CD8-positive, alpha-beta memory T cell (primary cell): Measurements from ENCODE around the gene COL1A2. TPM values are rescaled to one million over a fixed set of nuclear protein-coding genes. Genes with fewer than 3 reads are reported as not detected.

Experiments used
- CTCF ChIA-PET: fragments of 350-600 bp; sonication (Branson Sonifier 250); formaldehyde crosslinking; loops from one replicate; lab custom pipeline; 2021; ENCODE audit warnings: antibody characterized with exemption; lab: Charles Lee
- POLR2A ChIA-PET: fragments of 350-600 bp; sonication (Branson Sonifier 250); formaldehyde crosslinking; loops from one replicate; lab custom pipeline; 2021; ENCODE audit warnings: antibody characterized with exemption; lab: Charles Lee
- DNase-seq, 5 donors: peaks; one replicate each; pipeline versions ENCODE4 v3.0.0 to v3.0.0-alpha.2; 2020 to 2022; ENCODE audit warnings: mixed read lengths in 1 of 5
- H3K27ac ChIP-seq: one replicate; pipeline ENCODE4 v1.7.0; 2013; ENCODE audit warnings: low read depth, mild to moderate bottlenecking, low read length, moderate library complexity
- H3K27me3 ChIP-seq: 2 replicates; pipeline ENCODE4 v1.7.0; 2013; ENCODE audit warnings: low read length, mild to moderate bottlenecking; ENCODE audit not compliant: insufficient read depth, poor library complexity, severe bottlenecking
- H3K36me3 ChIP-seq: 2 replicates; pipeline ENCODE4 v1.7.0; 2013; ENCODE audit warnings: mild to moderate bottlenecking, low read length, moderate library complexity; ENCODE audit not compliant: insufficient read depth
- H3K4me1 ChIP-seq: 2 replicates; pipeline ENCODE4 v1.7.0; 2013; ENCODE audit warnings: mild to moderate bottlenecking, low read length, moderate library complexity; ENCODE audit not compliant: insufficient read depth
- H3K4me3 ChIP-seq: 2 replicates; pipeline ENCODE4 v1.7.0; 2013; ENCODE audit warnings: mild to moderate bottlenecking, low read length
- H3K9me3 ChIP-seq: 2 replicates; pipeline ENCODE4 v1.7.0; 2013; ENCODE audit warnings: mild to moderate bottlenecking, low read length
- H3K27ac Mint-ChIP-seq, 8 donors: one replicate each; pipeline ENCODE4 v1.8.0; 2020 to 2021; ENCODE audit warnings: mixed read lengths in 8 of 8, mild to moderate bottlenecking in 6 of 8, inconsistent platforms in 3 of 8, moderate library complexity in 3 of 8
- H3K27me3 Mint-ChIP-seq, 2 donors: one replicate each; pipeline ENCODE4 v1.8.0; 2020 to 2021; ENCODE audit warnings: mixed read lengths in 2 of 2, mild to moderate bottlenecking in 1 of 2, moderate library complexity in 1 of 2
- H3K36me3 Mint-ChIP-seq, 3 donors: one replicate each; pipeline ENCODE4 v1.8.0; 2020 to 2021; ENCODE audit warnings: mixed read lengths in 3 of 3, inconsistent platforms in 1 of 3, mild to moderate bottlenecking in 1 of 3
- H3K4me1 Mint-ChIP-seq, 3 donors: one replicate each; pipeline ENCODE4 v1.8.0; 2020 to 2021; ENCODE audit warnings: mixed read lengths in 3 of 3, inconsistent platforms in 1 of 3, mild to moderate bottlenecking in 1 of 3
- H3K4me3 Mint-ChIP-seq, 7 donors: one replicate each; pipeline ENCODE4 v1.8.0; 2020 to 2021; ENCODE audit warnings: mixed read lengths in 7 of 7, mild to moderate bottlenecking in 6 of 7, moderate library complexity in 4 of 7, inconsistent platforms in 2 of 7
- H3K9me3 Mint-ChIP-seq, 5 donors: one replicate each; pipeline ENCODE4 v1.8.0; 2020 to 2022; ENCODE audit warnings: mixed read lengths in 5 of 5, mild to moderate bottlenecking in 3 of 5, moderate library complexity in 2 of 5, inconsistent platforms in 1 of 5
- polyA plus RNA-seq: library from polyadenylated mRNA; unstranded; fragments of 300-500 nt; fragmentation: Illumina TruSeq; gene quantifications from one replicate; pipeline ENCODE4 v1.2.3, GENCODE V29; 2021
- total RNA-seq, 2 experiments: library from RNA; stranded (reverse); gene quantifications; one replicate each; pipeline ENCODE4 v1.2.3, GENCODE V29; 2021

The COL1A2 gene
- total and polyA plus RNA-seq, 3 experiments from 2014 or later, result 0.09 to 0.18 TPM; not detected in 1

GRCh38 chr7:94423863-94424735, 29.4 kb downstream of the COL1A2 start:
- Histone ChIP-seq H3K27ac (no peak overlapping the region), H3K36me3 (no peaks in the 10 kb centered on the region), H3K4me1 (no peaks in the 10 kb centered on the region), H3K4me3 (no peak overlapping the region), H3K27me3 (no peaks in the 10 kb centered on the region), H3K9me3 (no peaks in the 10 kb centered on the region)
- Mint-ChIP-seq H3K4me3 (no peak overlapping the region), H3K9me3 (no peaks in the 10 kb centered on the region), H3K27ac (no peak overlapping the region), H3K36me3 (peaks cover 0 to 2% (median 0%) of the 10 kb centered on the region in 3 donors), H3K4me1 (no peaks in the 10 kb centered on the region), H3K27me3 (peaks cover 10 to 27% of the 10 kb centered on the region in 2 donors)
- DNase-seq, result no peak
- ChIA-PET CTCF (interaction anchor here (1.9 kb wide), 1 partner anchor 26 kb away, joined by 4 read pairs; no protein-coding TSS in a partner anchor), POLR2A (no interaction called here)

- no peaks in the 10 kb centered on the region for H3K4me1 Mint-ChIP-seq
- H3K9me3 ChIP-seq, result no peaks in the 10 kb centered on the region
- no peaks in the 10 kb centered on the region for H3K9me3 Mint-ChIP-seq
- no peak for DNase-seq
- POLR2A ChIA-PET, result no interaction called here
- no peaks in the 10 kb centered on the region for H3K36me3 ChIP-seq
- peaks cover 9 to 19% of the 10 kb centered on the region in 2 donors for H3K27me3 Mint-ChIP-seq
- no peak overlapping the region for H3K4me3 Mint-ChIP-seq
- no peak overlapping the region for H3K4me3 ChIP-seq
- H3K36me3 Mint-ChIP-seq, result peaks cover 0 to 2% (median 0%) of the 10 kb centered on the region in 3 donors
- H3K27ac Mint-ChIP-seq, result no peak overlapping the region
- H3K27me3 ChIP-seq, result no peaks in the 10 kb centered on the region
- CTCF ChIA-PET, result interaction anchor here (0.7 to 1.4 kb wide), 2 partner anchors 10 to 30 kb away, joined by 3 to 5 read pairs; no protein-coding TSS in a partner anchor
- H3K27ac ChIP-seq, result no peak overlapping the region
- no peaks in the 10 kb centered on the region for H3K4me1 ChIP-seq
Measured at GRCh38 chr7:94425546-94425945, 30.9 kb downstream of the COL1A2 start.

GRCh38 chr7:94426980-94427875, 32.5 kb downstream of the COL1A2 start:
- ChIA-PET POLR2A (no interaction called here), CTCF (no interaction called here)
- Mint-ChIP-seq H3K4me1 (no peaks in the 10 kb centered on the region), H3K36me3 (no peaks in the 10 kb centered on the region), H3K27me3 (peaks cover 9 to 13% of the 10 kb centered on the region in 2 donors), H3K27ac (no peak overlapping the region), H3K9me3 (no peaks in the 10 kb centered on the region), H3K4me3 (no peak overlapping the region)
- Histone ChIP-seq H3K4me3 (no peak overlapping the region), H3K27me3 (no peaks in the 10 kb centered on the region), H3K4me1 (no peaks in the 10 kb centered on the region), H3K27ac (no peak overlapping the region), H3K36me3 (no peaks in the 10 kb centered on the region), H3K9me3 (no peaks in the 10 kb centered on the region)
- DNase-seq, result no peak

DNA sequence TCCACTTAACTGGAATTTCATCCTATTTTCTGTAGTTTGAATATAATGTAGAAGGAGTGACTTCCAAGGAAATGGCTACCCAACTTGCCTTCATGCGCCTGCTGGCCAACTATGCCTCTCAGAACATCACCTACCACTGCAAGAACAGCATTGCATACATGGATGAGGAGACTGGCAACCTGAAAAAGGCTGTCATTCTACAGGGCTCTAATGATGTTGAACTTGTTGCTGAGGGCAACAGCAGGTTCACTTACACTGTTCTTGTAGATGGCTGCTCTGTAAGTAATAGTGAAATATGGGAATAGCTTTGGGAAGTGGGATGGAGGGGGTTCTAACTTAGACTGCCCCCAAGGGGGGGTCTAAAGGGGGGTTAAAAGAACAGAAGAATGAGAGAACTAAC, 34.5 kb downstream of the COL1A2 start:
- H3K9me3 Mint-ChIP-seq, result no peaks in the 10 kb centered on the region
- POLR2A ChIA-PET, result no interaction called here
- H3K36me3 ChIP-seq, result no peaks in the 10 kb centered on the region
- H3K27ac ChIP-seq, result no peak overlapping the region
- no peak overlapping the region for H3K27ac Mint-ChIP-seq
- no peaks in the 10 kb centered on the region for H3K9me3 ChIP-seq
- no peaks in the 10 kb centered on the region for H3K27me3 ChIP-seq
- CTCF ChIA-PET, result no interaction called here
- no peaks in the 10 kb centered on the region for H3K36me3 Mint-ChIP-seq
- H3K27me3 Mint-ChIP-seq, result peaks cover 3 to 5% of the 10 kb centered on the region in 2 donors
- H3K4me1 ChIP-seq, result no peaks in the 10 kb centered on the region
- H3K4me3 ChIP-seq, result no peak overlapping the region
- DNase-seq, result no peak
- H3K4me1 Mint-ChIP-seq, result no peaks in the 10 kb centered on the region
- no peak overlapping the region for H3K4me3 Mint-ChIP-seq

DNA sequence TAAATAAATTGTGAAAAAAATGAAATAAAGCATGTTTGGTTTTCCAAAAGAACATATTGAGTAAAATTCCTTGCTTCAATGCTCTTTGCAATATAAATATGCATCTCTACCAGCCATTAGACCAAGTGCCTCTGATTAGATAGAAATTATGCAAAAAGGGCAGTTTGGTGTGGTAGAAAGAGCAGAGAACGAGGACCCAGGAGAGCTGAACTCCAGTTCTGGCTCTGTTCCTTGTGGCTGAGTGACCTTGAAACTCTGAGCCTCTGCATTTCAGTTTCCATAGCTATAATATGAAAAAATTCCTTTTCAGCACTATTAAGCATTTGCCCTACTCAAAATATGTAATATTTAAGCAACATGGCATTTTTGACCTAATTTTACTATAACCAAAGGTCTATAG, 36.5 kb downstream of the COL1A2 start:
- POLR2A ChIA-PET, result no interaction called here

DNA sequence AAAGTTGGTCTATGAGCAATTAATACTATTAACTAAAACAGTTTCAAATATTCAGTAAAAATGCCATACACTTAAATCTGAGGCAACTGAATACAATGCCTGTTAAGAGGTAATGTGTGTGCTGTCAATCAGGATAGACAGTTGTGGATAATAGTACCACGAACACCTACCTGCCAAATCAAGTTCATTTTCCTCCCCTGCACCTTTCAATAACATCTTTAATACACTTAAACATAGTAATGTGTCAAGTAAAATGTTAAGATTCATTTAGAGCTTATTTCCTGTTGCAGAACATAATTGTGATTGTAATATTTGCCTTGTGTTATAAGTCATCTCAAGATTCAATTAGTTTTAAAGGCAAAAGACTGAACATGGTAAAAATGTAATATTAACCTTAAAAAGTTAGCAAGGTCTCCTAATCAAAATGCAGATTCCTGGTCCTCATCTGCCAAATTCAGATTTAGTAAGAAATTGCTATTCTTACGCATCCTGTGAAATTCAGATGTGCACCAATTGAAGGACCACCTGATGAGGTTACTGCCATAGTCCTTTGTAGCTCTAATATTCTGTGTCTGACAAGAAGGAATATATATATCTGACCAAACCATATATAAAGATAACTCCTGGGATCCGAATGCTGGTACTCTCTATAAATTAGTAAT, 37.1 kb downstream of the COL1A2 start:
- H3K9me3 ChIP-seq, result no peaks in the 10 kb centered on the region
- CTCF ChIA-PET, result no interaction called here
- Mint-ChIP-seq H3K4me3 (no peak overlapping the region), H3K9me3 (no peaks in the 10 kb centered on the region), H3K27me3 (peaks cover 3 to 21% of the 10 kb centered on the region in 2 donors), H3K27ac (no peak overlapping the region), H3K36me3 (no peaks in the 10 kb centered on the region), H3K4me1 (peaks cover 0 to 4% (median 3%) of the 10 kb centered on the region in 3 donors)
- H3K4me1 ChIP-seq, result no peaks in the 10 kb centered on the region
- H3K36me3 ChIP-seq, result no peaks in the 10 kb centered on the region
- DNase-seq, result no peak
- H3K27me3 ChIP-seq, result peaks cover 3% of the 10 kb centered on the region
- no peak overlapping the region for H3K27ac ChIP-seq
- no peak overlapping the region for H3K4me3 ChIP-seq
- POLR2A ChIA-PET, result no interaction called here

More for the DNA sequence above, 36.5 kb downstream of the COL1A2 start:
- peaks cover under 1% of the 10 kb centered on the region for H3K27me3 ChIP-seq
- Mint-ChIP-seq H3K36me3 (no peaks in the 10 kb centered on the region), H3K4me1 (peaks cover 0 to 2% (median 2%) of the 10 kb centered on the region in 3 donors), H3K4me3 (no peak overlapping the region), H3K27ac (no peak overlapping the region), H3K9me3 (no peaks in the 10 kb centered on the region), H3K27me3 (peaks cover 2 to 15% of the 10 kb centered on the region in 2 donors)
- CTCF ChIA-PET, result no interaction called here
- no peak overlapping the region for H3K27ac ChIP-seq
- no peak for DNase-seq
- no peaks in the 10 kb centered on the region for H3K9me3 ChIP-seq
- H3K4me3 ChIP-seq, result no peak overlapping the region
- no peaks in the 10 kb centered on the region for H3K4me1 ChIP-seq
- no peaks in the 10 kb centered on the region for H3K36me3 ChIP-seq

GRCh38 chr7:94432281-94432670, 37.6 kb downstream of the COL1A2 start:
- ChIA-PET POLR2A (no interaction called here), CTCF (no interaction called here)
- Histone ChIP-seq H3K4me1 (no peaks in the 10 kb centered on the region), H3K36me3 (no peaks in the 10 kb centered on the region), H3K27me3 (peaks cover 3% of the 10 kb centered on the region), H3K27ac (no peak overlapping the region), H3K4me3 (no peak overlapping the region), H3K9me3 (no peaks in the 10 kb centered on the region)
- Mint-ChIP-seq H3K9me3 (no peaks in the 10 kb centered on the region), H3K27me3 (peaks cover 5 to 23% of the 10 kb centered on the region in 2 donors), H3K27ac (no peak overlapping the region), H3K36me3 (no peaks in the 10 kb centered on the region), H3K4me3 (no peak overlapping the region), H3K4me1 (peaks cover 0 to 4% (median 3%) of the 10 kb centered on the region in 3 donors)
- DNase-seq, result no peak
